ENCODE results near the gene FGF12.

DNA sequence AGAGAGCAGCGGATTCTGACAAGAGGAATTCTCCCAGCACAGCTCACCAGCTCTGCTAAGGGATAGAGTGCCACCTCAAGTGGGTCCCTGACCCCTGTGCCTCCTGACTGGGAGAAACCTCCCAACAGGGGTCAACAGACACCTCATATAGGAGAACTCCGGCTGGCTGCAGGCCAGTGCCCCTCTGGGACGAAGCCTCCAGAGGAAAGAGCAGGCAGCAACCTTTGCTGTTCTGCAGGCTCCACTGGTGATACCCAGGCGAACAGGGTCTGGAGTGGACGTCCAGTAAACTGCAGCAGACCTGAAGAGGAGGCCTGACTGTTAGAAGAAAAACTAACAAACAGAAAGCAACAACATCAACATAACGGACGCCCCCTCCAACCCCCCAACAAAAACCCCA is 31.3 kb upstream of the FGF12 start:
- TF ChIP-seq, protein P1, sequence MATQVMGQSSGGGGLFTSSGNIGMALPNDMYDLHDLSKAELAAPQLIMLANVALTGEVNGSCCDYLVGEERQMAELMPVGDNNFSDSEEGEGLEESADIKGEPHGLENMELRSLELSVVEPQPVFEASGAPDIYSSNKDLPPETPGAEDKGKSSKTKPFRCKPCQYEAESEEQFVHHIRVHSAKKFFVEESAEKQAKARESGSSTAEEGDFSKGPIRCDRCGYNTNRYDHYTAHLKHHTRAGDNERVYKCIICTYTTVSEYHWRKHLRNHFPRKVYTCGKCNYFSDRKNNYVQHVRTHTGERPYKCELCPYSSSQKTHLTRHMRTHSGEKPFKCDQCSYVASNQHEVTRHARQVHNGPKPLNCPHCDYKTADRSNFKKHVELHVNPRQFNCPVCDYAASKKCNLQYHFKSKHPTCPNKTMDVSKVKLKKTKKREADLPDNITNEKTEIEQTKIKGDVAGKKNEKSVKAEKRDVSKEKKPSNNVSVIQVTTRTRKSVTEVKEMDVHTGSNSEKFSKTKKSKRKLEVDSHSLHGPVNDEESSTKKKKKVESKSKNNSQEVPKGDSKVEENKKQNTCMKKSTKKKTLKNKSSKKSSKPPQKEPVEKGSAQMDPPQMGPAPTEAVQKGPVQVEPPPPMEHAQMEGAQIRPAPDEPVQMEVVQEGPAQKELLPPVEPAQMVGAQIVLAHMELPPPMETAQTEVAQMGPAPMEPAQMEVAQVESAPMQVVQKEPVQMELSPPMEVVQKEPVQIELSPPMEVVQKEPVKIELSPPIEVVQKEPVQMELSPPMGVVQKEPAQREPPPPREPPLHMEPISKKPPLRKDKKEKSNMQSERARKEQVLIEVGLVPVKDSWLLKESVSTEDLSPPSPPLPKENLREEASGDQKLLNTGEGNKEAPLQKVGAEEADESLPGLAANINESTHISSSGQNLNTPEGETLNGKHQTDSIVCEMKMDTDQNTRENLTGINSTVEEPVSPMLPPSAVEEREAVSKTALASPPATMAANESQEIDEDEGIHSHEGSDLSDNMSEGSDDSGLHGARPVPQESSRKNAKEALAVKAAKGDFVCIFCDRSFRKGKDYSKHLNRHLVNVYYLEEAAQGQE (IDR thresholded peaks at IDR 0.05; ENCODE audit: insufficient read depth in 1 of 2, low read depth in 2 of 2, low read length in 1 of 2), result no peak
- TF ChIP-seq, protein P2, sequence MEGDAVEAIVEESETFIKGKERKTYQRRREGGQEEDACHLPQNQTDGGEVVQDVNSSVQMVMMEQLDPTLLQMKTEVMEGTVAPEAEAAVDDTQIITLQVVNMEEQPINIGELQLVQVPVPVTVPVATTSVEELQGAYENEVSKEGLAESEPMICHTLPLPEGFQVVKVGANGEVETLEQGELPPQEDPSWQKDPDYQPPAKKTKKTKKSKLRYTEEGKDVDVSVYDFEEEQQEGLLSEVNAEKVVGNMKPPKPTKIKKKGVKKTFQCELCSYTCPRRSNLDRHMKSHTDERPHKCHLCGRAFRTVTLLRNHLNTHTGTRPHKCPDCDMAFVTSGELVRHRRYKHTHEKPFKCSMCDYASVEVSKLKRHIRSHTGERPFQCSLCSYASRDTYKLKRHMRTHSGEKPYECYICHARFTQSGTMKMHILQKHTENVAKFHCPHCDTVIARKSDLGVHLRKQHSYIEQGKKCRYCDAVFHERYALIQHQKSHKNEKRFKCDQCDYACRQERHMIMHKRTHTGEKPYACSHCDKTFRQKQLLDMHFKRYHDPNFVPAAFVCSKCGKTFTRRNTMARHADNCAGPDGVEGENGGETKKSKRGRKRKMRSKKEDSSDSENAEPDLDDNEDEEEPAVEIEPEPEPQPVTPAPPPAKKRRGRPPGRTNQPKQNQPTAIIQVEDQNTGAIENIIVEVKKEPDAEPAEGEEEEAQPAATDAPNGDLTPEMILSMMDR (IDR thresholded peaks at IDR 0.05), result no peak
- TF ChIP-seq TCF7L2 (IDR thresholded peaks at IDR 0.05; ENCODE audit: low read depth, low read length) (no peak), SIN3A (IDR thresholded peaks at IDR 0.05; ENCODE audit: borderline replicate concordance, insufficient read depth, low read depth, low read length) (no peak)

Measured in Panc1 (cell line).